ENCODE data around the gene CYP2D6.
"Not testable (repeated sequence)": the region's sequence is repeated elsewhere in the genome, so short reads cannot be mapped to it uniquely, and the experiment has no call there.

Gene CYP2D6

GRCh38 chr22:42130639-42131431 lies at the start of gene CYP2D6:
CYP2D6 (minus strand) TSS chr22:42130810; CDS start chr22:42130791, 19 bp downstream.
- not testable (repeated sequence) for H3K4me3 Mint-ChIP-seq; H3K4me1 Mint-ChIP-seq; H3K27me3 Mint-ChIP-seq; ATAC-seq (ENCODE audit: low read depth); H3K9me3 Mint-ChIP-seq; DNase-seq (ENCODE audit: low spot score in 2 of 2); H3K27ac Mint-ChIP-seq; H3K36me3 Mint-ChIP-seq

- ATAC-seq (ENCODE audit: low read depth) (no peak), DNase-seq (ENCODE audit: low spot score in 2 of 2) (no peak)
- Mint-ChIP-seq H3K4me3 (no peak overlapping the region), H3K9me3 (no peaks in the 10 kb centered on the region), H3K27me3 (no peaks in the 10 kb centered on the region), H3K36me3 (peaks cover 21% of the 10 kb centered on the region), H3K4me1 (peaks cover 18% of the 10 kb centered on the region), H3K27ac (no peak overlapping the region)
These were observed 49.0 kb upstream of the CYP2D6 start for GRCh38 chr22:42179616-42180015.

DNA sequence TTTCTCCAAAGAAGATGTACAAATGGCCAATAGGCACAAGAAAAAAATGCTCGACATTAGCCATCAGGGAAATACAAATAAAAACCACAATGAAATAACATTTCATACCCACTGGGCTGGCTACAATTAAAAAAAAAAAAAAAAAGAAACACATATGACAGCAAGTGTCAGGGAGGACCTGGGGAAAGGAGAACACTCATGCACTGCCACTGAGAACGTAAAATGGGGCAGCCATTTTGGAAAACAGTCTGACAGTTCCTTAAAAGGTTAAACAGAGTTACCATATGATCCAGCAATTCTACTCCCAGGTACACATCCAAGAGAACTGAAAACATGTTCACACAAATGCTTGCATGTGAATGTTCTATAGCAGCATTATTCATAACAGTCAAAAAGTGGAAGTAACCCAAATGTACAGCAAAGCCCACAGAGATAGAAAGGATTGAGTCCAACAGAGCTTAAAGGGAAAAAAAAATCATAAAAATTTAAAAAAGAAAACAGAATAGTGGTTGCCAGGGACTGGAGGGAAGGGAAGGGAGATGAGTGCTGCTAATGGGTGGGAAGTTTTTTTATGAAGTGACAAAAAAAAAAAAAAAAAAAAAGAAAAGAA lies 48.4 kb upstream of the CYP2D6 start:
- no peak for DNase-seq (ENCODE audit: low spot score in 2 of 2)
- no peak for ATAC-seq (ENCODE audit: low read depth)
- no peak overlapping the region for H3K4me3 Mint-ChIP-seq
- H3K9me3 Mint-ChIP-seq = no peaks in the 10 kb centered on the region
- H3K4me1 Mint-ChIP-seq = peaks cover 18% of the 10 kb centered on the region
- peak overlapping the region; percentile 24 for H3K27ac Mint-ChIP-seq
- peaks cover 21% of the 10 kb centered on the region for H3K36me3 Mint-ChIP-seq
- H3K27me3 Mint-ChIP-seq = no peaks in the 10 kb centered on the region

DNA sequence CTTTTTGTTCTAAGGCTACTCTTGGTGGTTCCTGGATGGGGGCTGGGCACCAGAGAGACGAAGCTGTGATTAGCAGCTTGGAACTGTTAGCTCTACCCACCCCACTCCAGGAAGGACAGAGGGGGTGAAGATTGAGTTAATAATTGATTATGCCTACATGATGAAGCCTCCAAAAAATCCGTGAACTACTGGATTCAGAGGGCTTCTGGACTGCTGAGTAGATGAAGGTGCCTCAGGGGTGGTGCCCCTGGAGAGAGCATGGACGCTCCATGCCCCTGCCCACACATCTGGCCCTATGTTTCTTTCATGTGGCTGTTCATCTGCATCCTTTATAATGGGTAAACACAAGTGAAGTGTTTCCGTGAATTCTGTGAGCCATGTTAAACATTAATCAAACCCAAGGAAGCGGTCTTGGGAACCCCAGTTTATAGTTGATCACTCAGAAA lies 47.3 kb upstream of the CYP2D6 start:
- Mint-ChIP-seq H3K27ac (peak overlapping the region; percentile 64), H3K9me3 (no peaks in the 10 kb centered on the region), H3K4me3 (no peak overlapping the region), H3K27me3 (no peaks in the 10 kb centered on the region), H3K36me3 (peaks cover 21% of the 10 kb centered on the region), H3K4me1 (peaks cover 12% of the 10 kb centered on the region)
- no peak for DNase-seq (ENCODE audit: low spot score in 2 of 2)
- no peak for ATAC-seq (ENCODE audit: low read depth)

GRCh38 chr22:42176255-42176915 lies 45.8 kb upstream of the CYP2D6 start:
- Mint-ChIP-seq H3K4me1 (peaks cover 21% of the 10 kb centered on the region), H3K4me3 (no peak overlapping the region), H3K9me3 (no peaks in the 10 kb centered on the region), H3K27me3 (no peaks in the 10 kb centered on the region), H3K36me3 (peaks cover 21% of the 10 kb centered on the region), H3K27ac (no peak overlapping the region)
- ATAC-seq (ENCODE audit: low read depth) = no peak
- DNase-seq (ENCODE audit: low spot score in 2 of 2) = no peak

- no peak for ATAC-seq (ENCODE audit: low read depth)
- Mint-ChIP-seq H3K4me1 (peaks cover 21% of the 10 kb centered on the region), H3K27ac (peak overlapping the region; percentile 53), H3K4me3 (no peak overlapping the region), H3K36me3 (peaks cover 18% of the 10 kb centered on the region), H3K27me3 (no peaks in the 10 kb centered on the region), H3K9me3 (no peaks in the 10 kb centered on the region)
- no peak for DNase-seq (ENCODE audit: low spot score in 2 of 2)
These were observed 43.5 kb upstream of the CYP2D6 start for GRCh38 chr22:42174062-42174461.

GRCh38 chr22:42173183-42173926 lies 42.7 kb upstream of the CYP2D6 start:
- H3K4me1 Mint-ChIP-seq = peaks cover 24% of the 10 kb centered on the region
- no peaks in the 10 kb centered on the region for H3K9me3 Mint-ChIP-seq
- H3K4me3 Mint-ChIP-seq = no peak overlapping the region
- DNase-seq (ENCODE audit: low spot score in 2 of 2) = no peak
- H3K27ac Mint-ChIP-seq = peak overlapping the region; percentile 53
- no peaks in the 10 kb centered on the region for H3K27me3 Mint-ChIP-seq
- no peak for ATAC-seq (ENCODE audit: low read depth)
- H3K36me3 Mint-ChIP-seq = peaks cover 17% of the 10 kb centered on the region

DNA sequence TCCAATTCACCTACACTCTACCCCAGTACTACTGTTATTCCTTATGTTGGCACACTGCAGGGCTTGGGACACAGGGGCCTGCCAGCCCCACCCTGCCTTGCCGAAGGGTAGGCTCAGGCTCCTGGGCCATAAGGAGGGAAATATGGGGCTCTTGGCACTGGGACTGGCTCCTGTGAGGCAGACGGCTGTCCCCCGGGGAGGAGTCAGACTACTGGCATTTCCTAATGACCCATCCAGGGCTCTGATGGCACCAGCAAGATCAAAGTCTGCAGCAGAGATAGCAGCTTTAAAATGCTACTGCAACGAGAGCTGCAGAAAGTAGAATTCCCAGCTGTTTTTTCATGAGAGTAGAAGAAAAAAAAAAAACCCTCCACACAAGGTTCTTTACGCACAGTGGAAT lies 42.2 kb upstream of the CYP2D6 start:
- Mint-ChIP-seq H3K4me3 (no peak overlapping the region), H3K27ac (peak overlapping the region; percentile 46), H3K36me3 (peaks cover 14% of the 10 kb centered on the region), H3K27me3 (no peaks in the 10 kb centered on the region), H3K9me3 (no peaks in the 10 kb centered on the region), H3K4me1 (peaks cover 24% of the 10 kb centered on the region)
- ATAC-seq (ENCODE audit: low read depth) = peak; percentile 11
- DNase-seq (ENCODE audit: low spot score in 2 of 2) = no peak

GRCh38 chr22:42171946-42172719 lies 41.5 kb upstream of the CYP2D6 start:
- ATAC-seq (ENCODE audit: low read depth) = peak; percentile 76

GRCh38 chr22:42171417-42171816 lies 40.8 kb upstream of the CYP2D6 start:
- DNase-seq (ENCODE audit: low spot score in 2 of 2) (no peak), ATAC-seq (ENCODE audit: low read depth) (no peak)
- Mint-ChIP-seq H3K27me3 (no peaks in the 10 kb centered on the region), H3K4me1 (peaks cover 24% of the 10 kb centered on the region), H3K36me3 (peaks cover 14% of the 10 kb centered on the region), H3K4me3 (no peak overlapping the region), H3K27ac (no peak overlapping the region), H3K9me3 (no peaks in the 10 kb centered on the region)

More at GRCh38 chr22:42171946-42172719, 41.5 kb upstream of the CYP2D6 start:
- Mint-ChIP-seq H3K4me1 (peaks cover 24% of the 10 kb centered on the region), H3K36me3 (peaks cover 12% of the 10 kb centered on the region), H3K9me3 (no peaks in the 10 kb centered on the region), H3K27me3 (no peaks in the 10 kb centered on the region), H3K27ac (peak overlapping the region; percentile 46), H3K4me3 (no peak overlapping the region)
- peak in 1 of 2 donors; percentile 27 for DNase-seq (ENCODE audit: low spot score in 2 of 2)

DNA sequence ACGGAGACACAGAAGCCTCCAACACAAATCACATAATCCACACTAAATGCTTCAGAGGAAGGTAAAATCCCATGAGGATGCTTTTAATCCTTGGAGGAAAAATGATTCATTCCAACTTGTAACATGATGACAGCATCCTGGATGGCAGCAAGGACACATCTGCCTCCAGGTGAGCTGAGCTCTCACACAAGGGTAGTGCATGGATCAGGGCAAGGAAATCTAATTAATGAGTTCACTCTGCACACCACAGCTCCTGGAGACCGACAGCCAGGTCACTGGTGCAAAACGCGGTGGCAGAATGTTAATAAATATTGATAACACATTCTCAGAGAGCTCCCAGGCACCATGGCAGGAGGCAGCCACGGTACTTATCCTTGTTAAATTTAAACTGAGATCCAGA lies 40.3 kb upstream of the CYP2D6 start:
- H3K27ac Mint-ChIP-seq = no peak overlapping the region

DNA sequence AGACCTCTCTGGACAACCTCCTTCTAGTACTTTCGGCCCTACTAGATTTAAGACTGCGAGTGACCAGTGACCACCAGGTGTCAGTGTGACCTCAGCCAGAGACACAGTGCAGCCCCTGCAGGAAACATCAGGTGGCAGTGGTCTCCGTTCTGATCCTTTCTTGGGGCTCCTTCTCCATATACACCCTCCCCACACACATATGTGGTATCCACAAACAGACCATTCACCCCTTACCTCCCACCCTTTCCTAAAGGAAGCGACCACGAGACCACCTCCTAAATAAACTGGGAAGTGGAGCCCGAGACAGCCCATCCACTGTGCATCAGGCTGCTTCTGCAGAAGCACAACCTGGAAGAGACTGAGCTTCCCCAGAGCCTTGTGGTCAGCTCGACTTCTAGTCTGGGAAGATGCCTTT lies 38.5 kb upstream of the CYP2D6 start:
- Mint-ChIP-seq H3K9me3 (no peaks in the 10 kb centered on the region), H3K27me3 (no peaks in the 10 kb centered on the region), H3K4me1 (peaks cover 24% of the 10 kb centered on the region), H3K36me3 (peaks cover 8% of the 10 kb centered on the region), H3K27ac (no peak overlapping the region), H3K4me3 (no peak overlapping the region)
- DNase-seq (ENCODE audit: low spot score in 2 of 2) (peak; percentile 62 to 68), ATAC-seq (ENCODE audit: low read depth) (peak; percentile 79)

More for the DNA sequence above, 40.3 kb upstream of the CYP2D6 start:
- Mint-ChIP-seq H3K9me3 (no peaks in the 10 kb centered on the region), H3K36me3 (peaks cover 10% of the 10 kb centered on the region), H3K4me3 (no peak overlapping the region), H3K27me3 (no peaks in the 10 kb centered on the region), H3K4me1 (peaks cover 24% of the 10 kb centered on the region)
- ATAC-seq (ENCODE audit: low read depth) = no peak
- DNase-seq (ENCODE audit: low spot score in 2 of 2) = no peak

DNA sequence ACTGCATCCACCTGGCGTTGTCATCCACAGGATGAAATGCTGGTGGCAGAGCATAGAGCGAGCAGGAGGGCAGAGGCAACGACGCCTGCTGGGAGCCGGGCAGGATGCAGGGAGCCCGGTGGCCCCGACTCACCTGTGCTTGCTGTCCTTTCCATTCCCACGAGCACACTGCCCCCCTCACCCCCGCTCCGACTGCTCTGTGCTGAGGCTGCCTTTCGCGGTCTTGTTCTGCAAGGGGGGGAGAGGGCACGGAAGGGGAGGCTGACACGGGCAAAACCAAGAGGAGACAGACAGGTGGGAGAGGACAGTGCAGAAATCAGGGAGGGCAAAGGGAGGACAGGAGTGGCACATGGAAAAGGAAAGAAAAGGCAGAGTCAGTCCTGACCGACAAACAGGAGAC lies 37.9 kb upstream of the CYP2D6 start:
- H3K27ac Mint-ChIP-seq = no peak overlapping the region
- no peaks in the 10 kb centered on the region for H3K9me3 Mint-ChIP-seq
- H3K4me1 Mint-ChIP-seq = peaks cover 20% of the 10 kb centered on the region
- H3K27me3 Mint-ChIP-seq = no peaks in the 10 kb centered on the region
- peaks cover 8% of the 10 kb centered on the region for H3K36me3 Mint-ChIP-seq
- H3K4me3 Mint-ChIP-seq = no peak overlapping the region
- ATAC-seq (ENCODE audit: low read depth) (no peak), DNase-seq (ENCODE audit: low spot score in 2 of 2) (no peak)

Data from memory B cell (primary cell).